Measurements from ENCODE around the gene CFLAR.

The CFLAR gene

GRCh38 chr2:201188449-201188848 is 72.5 kb downstream of the CFLAR start:
- Histone ChIP-seq H3K4me1 (ENCODE audit: control insufficient read depth in 5 of 5, insufficient read depth in 5 of 5, low read length in 5 of 5) (peaks cover 0 to 53% (median 20%) of the 10 kb centered on the region in 5 donors), H3K4me3 (ENCODE audit: low read depth in 1 of 5, low read length in 5 of 5) (no peak overlapping the region), H3K27ac (ENCODE audit: low read depth, low read length) (no peak overlapping the region), H3K9ac (ENCODE audit: low read length in 5 of 5) (no peak overlapping the region), H3K36me3 (ENCODE audit: control insufficient read depth in 5 of 5, insufficient read depth in 5 of 5, low read length in 5 of 5) (peaks cover 0 to 7% (median 4%) of the 10 kb centered on the region in 5 donors), H3K27me3 (ENCODE audit: control insufficient read depth in 5 of 5, insufficient read depth in 4 of 5, low read length in 5 of 5) (no peaks in the 10 kb centered on the region), H3K9me3 (ENCODE audit: control insufficient read depth in 5 of 5, low read length in 5 of 5) (no peaks in the 10 kb centered on the region)

GRCh38 chr2:201191132-201191875 is 75.3 kb downstream of the CFLAR start:
- peaks cover 3 to 19% (median 12%) of the 10 kb centered on the region in 5 donors for H3K36me3 ChIP-seq (ENCODE audit: control insufficient read depth in 5 of 5, insufficient read depth in 5 of 5, low read length in 5 of 5)
- H3K27ac ChIP-seq (ENCODE audit: low read depth, low read length), result peak overlapping the region; percentile 7
- H3K9me3 ChIP-seq (ENCODE audit: control insufficient read depth in 5 of 5, low read length in 5 of 5), result no peaks in the 10 kb centered on the region
- H3K4me3 ChIP-seq (ENCODE audit: low read depth in 1 of 5, low read length in 5 of 5), result no peak overlapping the region
- peaks cover 0 to 47% (median 4%) of the 10 kb centered on the region in 5 donors for H3K4me1 ChIP-seq (ENCODE audit: control insufficient read depth in 5 of 5, insufficient read depth in 5 of 5, low read length in 5 of 5)
- no peak overlapping the region for H3K9ac ChIP-seq (ENCODE audit: low read length in 5 of 5)
- no peaks in the 10 kb centered on the region for H3K27me3 ChIP-seq (ENCODE audit: control insufficient read depth in 5 of 5, insufficient read depth in 4 of 5, low read length in 5 of 5)

GRCh38 chr2:201194097-201194496 is 78.1 kb downstream of the CFLAR start:
- no peaks in the 10 kb centered on the region for H3K9me3 ChIP-seq (ENCODE audit: control insufficient read depth in 5 of 5, low read length in 5 of 5)
- H3K27ac ChIP-seq (ENCODE audit: low read depth, low read length), result peak overlapping the region; percentile 46
- no peak overlapping the region for H3K4me3 ChIP-seq (ENCODE audit: low read depth in 1 of 5, low read length in 5 of 5)
- peaks cover 0 to 39% (median 3%) of the 10 kb centered on the region in 5 donors for H3K4me1 ChIP-seq (ENCODE audit: control insufficient read depth in 5 of 5, insufficient read depth in 5 of 5, low read length in 5 of 5)
- H3K27me3 ChIP-seq (ENCODE audit: control insufficient read depth in 5 of 5, insufficient read depth in 4 of 5, low read length in 5 of 5), result no peaks in the 10 kb centered on the region
- H3K9ac ChIP-seq (ENCODE audit: low read length in 5 of 5), result peak overlapping the region in 1 of 5 donors; percentile 16
- peaks cover 3 to 20% (median 12%) of the 10 kb centered on the region in 5 donors for H3K36me3 ChIP-seq (ENCODE audit: control insufficient read depth in 5 of 5, insufficient read depth in 5 of 5, low read length in 5 of 5)

DNA sequence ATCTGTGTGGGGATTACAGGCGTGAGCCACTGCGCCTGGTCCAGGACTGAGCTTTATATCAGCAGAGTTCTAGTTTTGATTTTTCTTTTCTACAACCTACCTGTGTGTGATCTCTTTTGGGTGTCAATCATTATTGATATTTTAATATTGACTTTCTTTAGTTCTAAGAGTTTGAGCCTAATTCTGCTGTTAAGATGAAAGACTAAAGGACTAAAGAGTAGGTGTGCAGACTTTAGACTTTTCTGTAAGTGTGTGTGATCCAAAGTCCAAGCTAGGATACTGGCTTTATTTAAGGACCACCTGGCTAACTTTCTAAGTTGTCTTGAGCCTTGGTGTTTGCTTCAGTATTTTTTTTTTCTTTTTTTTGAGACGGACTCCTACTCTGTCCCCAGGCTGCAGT is 79.4 kb downstream of the CFLAR start:
- Histone ChIP-seq H3K27me3 (ENCODE audit: control insufficient read depth in 5 of 5, insufficient read depth in 4 of 5, low read length in 5 of 5) (no peaks in the 10 kb centered on the region), H3K9ac (ENCODE audit: low read length in 5 of 5) (no peak overlapping the region), H3K4me3 (ENCODE audit: low read depth in 1 of 5, low read length in 5 of 5) (no peak overlapping the region), H3K9me3 (ENCODE audit: control insufficient read depth in 5 of 5, low read length in 5 of 5) (no peaks in the 10 kb centered on the region), H3K4me1 (ENCODE audit: control insufficient read depth in 5 of 5, insufficient read depth in 5 of 5, low read length in 5 of 5) (peaks cover 0 to 38% (median 3%) of the 10 kb centered on the region in 5 donors), H3K27ac (ENCODE audit: low read depth, low read length) (no peak overlapping the region), H3K36me3 (ENCODE audit: control insufficient read depth in 5 of 5, insufficient read depth in 5 of 5, low read length in 5 of 5) (peaks cover 3 to 28% (median 16%) of the 10 kb centered on the region in 5 donors)

GRCh38 chr2:201196003-201196402 is 80.0 kb downstream of the CFLAR start:
- H3K36me3 ChIP-seq (ENCODE audit: control insufficient read depth in 5 of 5, insufficient read depth in 5 of 5, low read length in 5 of 5), result peaks cover 3 to 30% (median 19%) of the 10 kb centered on the region in 5 donors
- H3K9ac ChIP-seq (ENCODE audit: low read length in 5 of 5), result peak overlapping the region in 1 of 5 donors; percentile 33
- peaks cover 0 to 33% (median 3%) of the 10 kb centered on the region in 5 donors for H3K4me1 ChIP-seq (ENCODE audit: control insufficient read depth in 5 of 5, insufficient read depth in 5 of 5, low read length in 5 of 5)
- no peaks in the 10 kb centered on the region for H3K27me3 ChIP-seq (ENCODE audit: control insufficient read depth in 5 of 5, insufficient read depth in 4 of 5, low read length in 5 of 5)
- H3K9me3 ChIP-seq (ENCODE audit: control insufficient read depth in 5 of 5, low read length in 5 of 5), result no peaks in the 10 kb centered on the region
- no peak overlapping the region for H3K4me3 ChIP-seq (ENCODE audit: low read depth in 1 of 5, low read length in 5 of 5)
- no peak overlapping the region for H3K27ac ChIP-seq (ENCODE audit: low read depth, low read length)

DNA sequence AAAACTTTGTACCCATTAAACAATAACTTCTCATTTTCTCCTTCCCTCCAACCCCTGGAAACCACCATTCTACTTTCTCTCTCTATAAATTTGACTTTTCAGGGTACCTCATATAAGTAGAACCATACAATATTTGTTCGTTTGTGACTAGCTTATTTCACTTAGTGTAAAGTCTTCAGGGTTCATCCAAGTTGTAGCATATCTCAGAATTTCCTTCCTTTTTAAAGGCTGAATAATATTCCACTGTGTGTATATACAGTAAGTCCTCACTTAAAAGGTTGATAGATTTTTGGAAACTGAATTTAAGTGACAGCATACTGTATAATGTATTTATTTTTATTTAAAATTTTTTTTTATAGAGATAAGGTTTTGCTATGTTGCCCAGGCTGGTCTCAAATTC is 80.8 kb downstream of the CFLAR start:
- Histone ChIP-seq H3K9ac (ENCODE audit: low read length in 5 of 5) (no peak overlapping the region), H3K27ac (ENCODE audit: low read depth, low read length) (no peak overlapping the region), H3K36me3 (ENCODE audit: control insufficient read depth in 5 of 5, insufficient read depth in 5 of 5, low read length in 5 of 5) (peaks cover 3 to 30% (median 19%) of the 10 kb centered on the region in 5 donors), H3K4me1 (ENCODE audit: control insufficient read depth in 5 of 5, insufficient read depth in 5 of 5, low read length in 5 of 5) (peaks cover 0 to 26% (median 3%) of the 10 kb centered on the region in 5 donors), H3K27me3 (ENCODE audit: control insufficient read depth in 5 of 5, insufficient read depth in 4 of 5, low read length in 5 of 5) (no peaks in the 10 kb centered on the region), H3K9me3 (ENCODE audit: control insufficient read depth in 5 of 5, low read length in 5 of 5) (no peaks in the 10 kb centered on the region), H3K4me3 (ENCODE audit: low read depth in 1 of 5, low read length in 5 of 5) (no peak overlapping the region)

- no peak overlapping the region for H3K4me3 ChIP-seq (ENCODE audit: low read depth in 1 of 5, low read length in 5 of 5)
- no peak overlapping the region for H3K27ac ChIP-seq (ENCODE audit: low read depth, low read length)
- no peak overlapping the region for H3K9ac ChIP-seq (ENCODE audit: low read length in 5 of 5)
- H3K36me3 ChIP-seq (ENCODE audit: control insufficient read depth in 5 of 5, insufficient read depth in 5 of 5, low read length in 5 of 5), result peaks cover 2 to 30% (median 20%) of the 10 kb centered on the region in 5 donors
- no peaks in the 10 kb centered on the region for H3K9me3 ChIP-seq (ENCODE audit: control insufficient read depth in 5 of 5, low read length in 5 of 5)
- H3K4me1 ChIP-seq (ENCODE audit: control insufficient read depth in 5 of 5, insufficient read depth in 5 of 5, low read length in 5 of 5), result peaks cover 0 to 17% (median 0%) of the 10 kb centered on the region in 5 donors
- no peaks in the 10 kb centered on the region for H3K27me3 ChIP-seq (ENCODE audit: control insufficient read depth in 5 of 5, insufficient read depth in 4 of 5, low read length in 5 of 5)
These were observed 81.8 kb downstream of the CFLAR start for GRCh38 chr2:201197781-201198180.

- H3K36me3 ChIP-seq (ENCODE audit: control insufficient read depth in 5 of 5, insufficient read depth in 5 of 5, low read length in 5 of 5), result peaks cover 0 to 31% (median 17%) of the 10 kb centered on the region in 5 donors
- H3K27me3 ChIP-seq (ENCODE audit: control insufficient read depth in 5 of 5, insufficient read depth in 4 of 5, low read length in 5 of 5), result no peaks in the 10 kb centered on the region
- peaks cover 0 to 14% (median 4%) of the 10 kb centered on the region in 5 donors for H3K4me1 ChIP-seq (ENCODE audit: control insufficient read depth in 5 of 5, insufficient read depth in 5 of 5, low read length in 5 of 5)
- no peaks in the 10 kb centered on the region for H3K9me3 ChIP-seq (ENCODE audit: control insufficient read depth in 5 of 5, low read length in 5 of 5)
- no peak overlapping the region for H3K4me3 ChIP-seq (ENCODE audit: low read depth in 1 of 5, low read length in 5 of 5)
- H3K9ac ChIP-seq (ENCODE audit: low read length in 5 of 5), result no peak overlapping the region
- no peak overlapping the region for H3K27ac ChIP-seq (ENCODE audit: low read depth, low read length)
These were observed 83.9 kb downstream of the CFLAR start for GRCh38 chr2:201199847-201200246.

DNA sequence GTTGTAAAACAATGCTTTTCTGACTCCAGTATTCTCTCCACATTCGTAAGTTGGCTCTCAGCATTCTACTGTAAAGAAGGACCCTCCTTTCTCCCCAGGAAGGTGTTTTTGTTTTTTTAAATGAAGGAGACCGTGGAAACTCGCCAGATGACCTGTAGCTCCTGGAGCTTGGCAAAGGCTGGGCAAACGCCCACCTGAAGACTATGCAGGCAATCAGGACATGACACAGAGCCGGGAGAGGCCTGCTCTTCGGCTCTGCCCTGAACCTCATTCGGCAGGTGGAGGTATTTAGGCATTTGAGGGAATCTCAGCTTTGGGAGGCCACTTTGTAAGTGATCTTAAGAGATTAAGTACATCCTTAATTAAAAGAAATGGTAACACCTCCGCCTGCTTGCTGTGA is 84.4 kb downstream of the CFLAR start:
- Histone ChIP-seq H3K4me1 (ENCODE audit: control insufficient read depth in 5 of 5, insufficient read depth in 5 of 5, low read length in 5 of 5) (peaks cover 0 to 14% (median 4%) of the 10 kb centered on the region in 5 donors), H3K27ac (ENCODE audit: low read depth, low read length) (no peak overlapping the region), H3K9me3 (ENCODE audit: control insufficient read depth in 5 of 5, low read length in 5 of 5) (no peaks in the 10 kb centered on the region), H3K36me3 (ENCODE audit: control insufficient read depth in 5 of 5, insufficient read depth in 5 of 5, low read length in 5 of 5) (peaks cover 0 to 33% (median 17%) of the 10 kb centered on the region in 5 donors), H3K9ac (ENCODE audit: low read length in 5 of 5) (no peak overlapping the region), H3K4me3 (ENCODE audit: low read depth in 1 of 5, low read length in 5 of 5) (no peak overlapping the region), H3K27me3 (ENCODE audit: control insufficient read depth in 5 of 5, insufficient read depth in 4 of 5, low read length in 5 of 5) (no peaks in the 10 kb centered on the region)

GRCh38 chr2:201201371-201201770 is 85.4 kb downstream of the CFLAR start:
- Histone ChIP-seq H3K4me1 (ENCODE audit: control insufficient read depth in 5 of 5, insufficient read depth in 5 of 5, low read length in 5 of 5) (peaks cover 0 to 9% (median 4%) of the 10 kb centered on the region in 5 donors), H3K9me3 (ENCODE audit: control insufficient read depth in 5 of 5, low read length in 5 of 5) (no peaks in the 10 kb centered on the region), H3K27me3 (ENCODE audit: control insufficient read depth in 5 of 5, insufficient read depth in 4 of 5, low read length in 5 of 5) (no peaks in the 10 kb centered on the region), H3K36me3 (ENCODE audit: control insufficient read depth in 5 of 5, insufficient read depth in 5 of 5, low read length in 5 of 5) (peaks cover 0 to 29% (median 13%) of the 10 kb centered on the region in 5 donors), H3K27ac (ENCODE audit: low read depth, low read length) (no peak overlapping the region), H3K9ac (ENCODE audit: low read length in 5 of 5) (no peak overlapping the region), H3K4me3 (ENCODE audit: low read depth in 1 of 5, low read length in 5 of 5) (no peak overlapping the region)
